Middle frontal gyrus (tissue), 1 donor: ENCODE data around the gene VPS41.

Experiments used
- DNase-seq: peaks from one replicate; pipeline ENCODE4 v3.0.0-alpha.2; 2015; ENCODE audit warnings: low spot score; ENCODE audit errors: extremely low spot score

VPS41 gene

GRCh38 chr7:38674513-38674912 lies 234.5 kb downstream of the VPS41 start:
- DNase-seq, result no peak

- DNase-seq, result no peak
Measured at GRCh38 chr7:38673795-38674194, 235.2 kb downstream of the VPS41 start.
